ENCODE measurements around the gene CHMP5. TPM values are rescaled to one million over a fixed set of nuclear protein-coding genes. Genes with fewer than 3 reads are reported as not detected.

CHMP5 gene
- total RNA-seq, 1 donor from 2014 or later: 44.2 TPM

DNA sequence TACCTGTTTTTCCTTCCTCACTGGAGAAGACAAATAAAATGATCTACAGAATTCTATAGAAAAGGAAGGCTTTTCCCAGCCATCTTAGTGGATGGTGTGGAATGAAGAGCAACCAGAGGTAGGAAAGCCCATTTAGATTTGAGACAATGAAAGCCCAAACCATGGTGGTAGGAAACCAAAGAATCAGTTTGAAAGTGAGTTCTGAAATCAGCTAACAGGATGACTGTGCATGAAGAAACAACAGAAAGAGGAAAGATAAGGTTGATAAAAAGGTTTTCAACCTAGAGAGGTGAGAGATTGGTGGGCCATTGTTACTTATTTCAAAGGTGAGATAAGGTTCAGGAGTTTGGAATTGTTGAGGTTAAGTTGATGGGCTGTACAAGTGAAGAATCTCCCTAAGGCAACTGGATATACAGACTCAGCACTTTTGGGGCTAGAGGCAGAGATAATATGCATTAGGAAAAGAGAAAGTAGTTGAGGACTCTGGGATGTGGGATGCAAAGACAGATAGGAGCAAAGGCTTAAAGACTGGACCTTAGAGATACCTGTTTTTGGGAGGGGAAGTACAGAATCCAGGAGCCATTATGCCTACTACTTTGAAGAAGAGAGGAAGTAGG lies 2.4 kb downstream of the CHMP5 start:
- no peak overlapping the region for H3K27ac Mint-ChIP-seq (ENCODE audit: unreplicated experiment)
- peak overlapping the region; percentile 50 for H3K4me3 Mint-ChIP-seq
- peaks cover 29% of the 10 kb centered on the region for H3K4me1 Mint-ChIP-seq
- no peak for TF ChIP-seq CTCF (conservative IDR thresholded peaks at IDR 0.05)
- H3K27me3 Mint-ChIP-seq (ENCODE audit: low read depth): no peaks in the 10 kb centered on the region
- H3K36me3 Mint-ChIP-seq (ENCODE audit: low read depth): peaks cover 2% of the 10 kb centered on the region
- H3K9me3 Mint-ChIP-seq: no peaks in the 10 kb centered on the region
- DNase-seq (ENCODE audit: low read depth, low spot score): no peak

GRCh38 chr9:33270146-33270545 lies 5.3 kb downstream of the CHMP5 start:
- no peak for TF ChIP-seq CTCF (conservative IDR thresholded peaks at IDR 0.05)
- H3K9me3 Mint-ChIP-seq: no peaks in the 10 kb centered on the region
- DNase-seq (ENCODE audit: low read depth, low spot score): no peak
- peaks cover 2% of the 10 kb centered on the region for H3K36me3 Mint-ChIP-seq (ENCODE audit: low read depth)
- H3K4me3 Mint-ChIP-seq: no peak overlapping the region
- peaks cover 13% of the 10 kb centered on the region for H3K4me1 Mint-ChIP-seq
- no peak overlapping the region for H3K27ac Mint-ChIP-seq (ENCODE audit: unreplicated experiment)
- no peaks in the 10 kb centered on the region for H3K27me3 Mint-ChIP-seq (ENCODE audit: low read depth)

DNA sequence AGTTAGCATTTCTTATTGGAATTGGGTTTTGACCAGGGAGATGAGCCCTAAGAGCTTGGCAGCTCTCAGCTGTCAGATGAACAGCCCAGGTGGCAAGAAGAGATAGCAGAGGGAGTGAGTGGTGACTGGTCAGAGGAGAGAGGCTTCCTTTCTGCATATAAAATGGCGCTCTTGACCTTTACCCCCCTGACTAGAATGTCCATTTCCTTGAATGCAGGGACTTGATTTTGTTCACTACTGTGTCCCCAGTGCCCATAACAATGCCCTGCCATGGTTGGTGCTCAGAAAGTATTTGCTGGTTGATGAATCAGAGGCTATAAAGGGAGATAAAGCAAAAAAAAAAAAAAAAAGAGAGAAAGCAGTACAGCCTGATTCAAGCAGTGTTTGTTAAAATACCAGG lies 7.2 kb downstream of the CHMP5 start:
- Mint-ChIP-seq H3K9me3 (no peaks in the 10 kb centered on the region), H3K4me1 (no peaks in the 10 kb centered on the region), H3K4me3 (no peak overlapping the region), H3K36me3 (ENCODE audit: low read depth) (peaks cover 2% of the 10 kb centered on the region), H3K27ac (ENCODE audit: unreplicated experiment) (no peak overlapping the region), H3K27me3 (ENCODE audit: low read depth) (no peaks in the 10 kb centered on the region)
- no peak for DNase-seq (ENCODE audit: low read depth, low spot score)
- no peak for TF ChIP-seq CTCF (conservative IDR thresholded peaks at IDR 0.05)

DNA sequence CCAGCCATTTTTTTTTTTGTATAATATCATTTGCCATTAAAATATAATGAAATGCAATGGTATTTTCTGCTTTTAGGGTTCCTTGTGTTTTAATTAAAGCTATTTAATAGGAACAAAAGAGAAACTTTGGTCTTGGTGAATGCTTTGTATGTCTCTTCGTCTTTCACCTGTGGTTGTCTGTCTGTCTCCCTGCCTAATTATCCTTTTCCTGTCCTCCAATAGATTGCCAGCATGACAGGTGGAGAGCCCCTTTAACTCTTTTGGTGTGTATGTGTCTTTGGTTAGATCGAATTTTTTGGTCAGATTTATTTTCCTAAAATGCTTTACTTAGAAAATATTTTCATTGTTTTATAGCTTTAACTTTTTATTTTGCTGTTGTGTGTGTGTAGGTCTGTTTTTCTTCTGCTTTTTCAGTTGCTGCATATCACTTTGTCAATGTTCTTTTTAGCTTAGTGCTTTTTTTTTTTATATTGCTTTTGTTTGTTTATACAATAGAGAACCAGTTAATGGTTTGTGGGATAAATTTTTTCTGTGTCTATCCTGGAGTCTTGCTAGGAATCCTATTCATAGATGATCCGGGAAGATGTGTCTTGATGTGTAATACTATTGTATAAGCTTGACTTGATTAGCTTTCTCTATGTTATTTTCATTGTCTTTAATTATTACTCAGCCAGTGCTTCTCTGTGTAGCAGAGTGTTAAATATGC lies 8.6 kb downstream of the CHMP5 start:
- H3K4me3 Mint-ChIP-seq: no peak overlapping the region
- H3K27me3 Mint-ChIP-seq (ENCODE audit: low read depth): no peaks in the 10 kb centered on the region
- no peak overlapping the region for H3K27ac Mint-ChIP-seq (ENCODE audit: unreplicated experiment)
- no peaks in the 10 kb centered on the region for H3K9me3 Mint-ChIP-seq
- DNase-seq (ENCODE audit: low read depth, low spot score): no peak
- no peaks in the 10 kb centered on the region for H3K4me1 Mint-ChIP-seq
- H3K36me3 Mint-ChIP-seq (ENCODE audit: low read depth): peaks cover 7% of the 10 kb centered on the region
- TF ChIP-seq CTCF (conservative IDR thresholded peaks at IDR 0.05): no peak

DNA sequence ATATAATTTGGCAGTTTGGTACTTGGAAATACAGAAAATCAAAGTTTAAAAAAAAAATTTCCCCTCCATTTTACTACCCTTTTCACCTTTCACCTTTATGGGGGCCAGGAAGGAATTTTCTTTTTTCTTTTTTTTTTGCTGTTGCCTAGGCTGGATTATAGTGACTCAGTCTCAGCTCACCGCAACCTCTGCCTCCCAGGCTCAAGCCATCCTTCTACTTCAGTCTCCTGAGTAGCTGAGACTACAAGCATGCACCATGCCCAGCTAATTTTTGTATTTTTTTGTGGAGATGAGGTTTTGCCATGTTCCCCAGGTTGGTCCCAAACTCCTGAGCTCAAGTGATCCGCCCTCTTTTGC lies 9.1 kb downstream of the CHMP5 start:
- Mint-ChIP-seq H3K27ac (ENCODE audit: unreplicated experiment) (no peak overlapping the region), H3K4me1 (no peaks in the 10 kb centered on the region)

More for the DNA sequence above, 9.1 kb downstream of the CHMP5 start:
- no peak overlapping the region for H3K4me3 Mint-ChIP-seq
- no peaks in the 10 kb centered on the region for H3K27me3 Mint-ChIP-seq (ENCODE audit: low read depth)
- peaks cover 7% of the 10 kb centered on the region for H3K36me3 Mint-ChIP-seq (ENCODE audit: low read depth)
- DNase-seq (ENCODE audit: low read depth, low spot score): no peak
- no peak for TF ChIP-seq CTCF (conservative IDR thresholded peaks at IDR 0.05)
- no peaks in the 10 kb centered on the region for H3K9me3 Mint-ChIP-seq

Data from neural crest cell (in vitro differentiated cells).